ENCODE measurements around the gene FGD3. TPM values are rescaled to one million over a fixed set of nuclear protein-coding genes. Genes with fewer than 3 reads are reported as not detected.

The FGD3 gene
- total RNA-seq, 2 donors from 2014 or later = 1.8 to 2.3 TPM

DNA sequence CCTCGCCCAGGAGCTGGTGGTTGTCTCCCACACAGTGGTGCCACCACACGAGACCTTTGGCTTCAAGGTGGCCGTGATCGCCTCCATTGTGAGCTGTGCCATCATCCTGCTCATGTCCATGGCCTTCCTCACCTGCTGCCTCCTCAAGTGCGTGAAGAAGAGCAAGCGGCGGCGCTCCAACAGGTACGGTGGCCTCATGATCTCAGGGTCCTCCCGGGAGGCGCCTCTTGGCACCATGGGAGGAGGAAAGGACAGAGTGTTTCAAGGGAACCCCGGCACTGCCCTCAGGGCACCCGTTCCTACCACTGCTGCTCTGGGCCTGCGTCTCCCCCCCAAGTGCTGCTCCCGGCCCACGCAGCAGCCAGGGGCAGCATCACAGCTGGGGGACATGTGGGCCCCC is 130.5 kb downstream of the FGD3 start:
- Histone ChIP-seq H3K4me3 (no peak overlapping the region), H3K9ac (ENCODE audit: low read depth in 2 of 2, low read length in 2 of 2) (no peak overlapping the region), H3K36me3 (no peaks in the 10 kb centered on the region), H3K4me1 (no peaks in the 10 kb centered on the region), H3K9me3 (no peaks in the 10 kb centered on the region), H3K27ac (no peak overlapping the region), H3K27me3 (no peaks in the 10 kb centered on the region)
- no peak for DNase-seq
- intact Hi-C loops (cut with DNase I) = no loop called here
- TF ChIP-seq, protein P1, sequence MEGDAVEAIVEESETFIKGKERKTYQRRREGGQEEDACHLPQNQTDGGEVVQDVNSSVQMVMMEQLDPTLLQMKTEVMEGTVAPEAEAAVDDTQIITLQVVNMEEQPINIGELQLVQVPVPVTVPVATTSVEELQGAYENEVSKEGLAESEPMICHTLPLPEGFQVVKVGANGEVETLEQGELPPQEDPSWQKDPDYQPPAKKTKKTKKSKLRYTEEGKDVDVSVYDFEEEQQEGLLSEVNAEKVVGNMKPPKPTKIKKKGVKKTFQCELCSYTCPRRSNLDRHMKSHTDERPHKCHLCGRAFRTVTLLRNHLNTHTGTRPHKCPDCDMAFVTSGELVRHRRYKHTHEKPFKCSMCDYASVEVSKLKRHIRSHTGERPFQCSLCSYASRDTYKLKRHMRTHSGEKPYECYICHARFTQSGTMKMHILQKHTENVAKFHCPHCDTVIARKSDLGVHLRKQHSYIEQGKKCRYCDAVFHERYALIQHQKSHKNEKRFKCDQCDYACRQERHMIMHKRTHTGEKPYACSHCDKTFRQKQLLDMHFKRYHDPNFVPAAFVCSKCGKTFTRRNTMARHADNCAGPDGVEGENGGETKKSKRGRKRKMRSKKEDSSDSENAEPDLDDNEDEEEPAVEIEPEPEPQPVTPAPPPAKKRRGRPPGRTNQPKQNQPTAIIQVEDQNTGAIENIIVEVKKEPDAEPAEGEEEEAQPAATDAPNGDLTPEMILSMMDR (IDR thresholded peaks at IDR 0.05) = no peak

DNA sequence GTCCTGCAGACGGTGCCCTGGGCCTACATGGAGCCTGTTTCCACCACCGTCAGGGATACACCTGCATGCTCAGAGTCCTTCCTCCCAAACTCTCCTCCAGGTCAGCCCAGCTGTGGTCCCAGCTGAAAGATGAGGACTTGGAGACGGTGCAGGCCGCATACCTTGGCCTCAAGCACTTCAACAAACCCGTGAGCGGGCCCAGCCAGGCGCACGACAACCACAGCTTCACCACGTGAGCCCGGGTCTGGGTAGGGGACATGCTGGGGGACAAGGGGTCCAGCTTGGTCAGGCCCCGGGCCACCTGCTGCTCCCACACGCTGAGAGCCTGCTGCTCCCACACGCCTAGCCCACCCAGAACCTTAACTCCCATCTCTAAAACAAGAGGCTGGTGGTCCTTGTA is 132.0 kb downstream of the FGD3 start:
- DNase-seq = no peak
- intact Hi-C loops (cut with DNase I) = no loop called here
- Histone ChIP-seq H3K9ac (ENCODE audit: low read depth in 2 of 2, low read length in 2 of 2) (no peak overlapping the region), H3K36me3 (no peaks in the 10 kb centered on the region), H3K4me3 (no peak overlapping the region), H3K27me3 (no peaks in the 10 kb centered on the region), H3K4me1 (no peaks in the 10 kb centered on the region), H3K9me3 (no peaks in the 10 kb centered on the region), H3K27ac (no peak overlapping the region)
- TF ChIP-seq, protein P1 (IDR thresholded peaks at IDR 0.05) = no peak

DNA sequence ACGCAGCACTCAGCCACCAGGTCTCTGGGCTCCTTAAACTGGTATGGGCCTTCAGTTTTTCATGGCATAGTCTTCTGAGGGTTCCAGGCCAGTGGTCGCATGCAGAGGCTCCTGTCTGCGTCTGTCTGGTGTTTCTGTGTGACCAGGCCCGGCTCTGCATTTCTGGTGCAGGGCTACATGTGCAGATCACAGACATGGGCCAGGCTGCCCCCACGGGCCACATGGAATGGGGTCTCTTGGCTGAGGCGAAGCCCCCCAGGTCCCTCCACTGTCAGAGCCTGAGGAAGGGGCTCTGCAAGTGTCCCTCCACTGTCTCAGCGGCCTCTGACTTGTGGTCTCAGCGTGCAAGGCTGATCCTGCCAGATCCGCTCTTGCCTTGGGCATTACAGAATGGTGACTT is 133.1 kb downstream of the FGD3 start:
- Histone ChIP-seq H3K4me1 (no peaks in the 10 kb centered on the region), H3K9me3 (no peaks in the 10 kb centered on the region), H3K27ac (no peak overlapping the region), H3K9ac (ENCODE audit: low read depth in 2 of 2, low read length in 2 of 2) (no peak overlapping the region), H3K27me3 (no peaks in the 10 kb centered on the region), H3K4me3 (no peak overlapping the region), H3K36me3 (no peaks in the 10 kb centered on the region)
- intact Hi-C loops (cut with DNase I) = no loop called here
- TF ChIP-seq, protein P1 (IDR thresholded peaks at IDR 0.05) = no peak
- no peak for DNase-seq

DNA sequence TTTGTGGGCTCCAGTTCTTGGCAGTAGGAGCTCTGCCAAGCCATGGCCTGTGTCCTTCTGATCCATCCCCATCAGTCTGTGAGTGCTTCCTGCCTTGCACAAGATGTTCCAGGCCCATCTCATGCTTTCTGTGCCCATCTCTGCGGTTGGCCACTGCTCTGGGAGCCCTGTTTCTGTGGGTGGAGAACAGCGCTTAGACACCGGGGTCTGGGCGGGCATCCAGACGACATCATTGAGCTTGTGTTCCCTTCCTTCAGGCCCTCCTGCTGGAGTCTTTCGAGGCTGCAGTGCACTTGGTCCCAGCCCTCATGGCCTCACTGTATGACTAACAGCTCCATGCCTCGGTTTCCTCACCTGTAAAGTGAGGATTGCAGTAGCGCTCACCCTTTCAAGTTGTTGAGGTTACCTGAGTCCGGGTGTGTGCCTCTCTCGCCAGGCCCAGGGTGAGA is 133.8 kb downstream of the FGD3 start:
- Histone ChIP-seq H3K27me3 (no peaks in the 10 kb centered on the region), H3K27ac (no peak overlapping the region), H3K9ac (ENCODE audit: low read depth in 2 of 2, low read length in 2 of 2) (no peak overlapping the region), H3K9me3 (no peaks in the 10 kb centered on the region), H3K4me1 (no peaks in the 10 kb centered on the region), H3K36me3 (no peaks in the 10 kb centered on the region), H3K4me3 (no peak overlapping the region)
- TF ChIP-seq, protein P1 (IDR thresholded peaks at IDR 0.05) = no peak
- intact Hi-C loops (cut with DNase I) = no loop called here
- peak; percentile 14 for DNase-seq

DNA sequence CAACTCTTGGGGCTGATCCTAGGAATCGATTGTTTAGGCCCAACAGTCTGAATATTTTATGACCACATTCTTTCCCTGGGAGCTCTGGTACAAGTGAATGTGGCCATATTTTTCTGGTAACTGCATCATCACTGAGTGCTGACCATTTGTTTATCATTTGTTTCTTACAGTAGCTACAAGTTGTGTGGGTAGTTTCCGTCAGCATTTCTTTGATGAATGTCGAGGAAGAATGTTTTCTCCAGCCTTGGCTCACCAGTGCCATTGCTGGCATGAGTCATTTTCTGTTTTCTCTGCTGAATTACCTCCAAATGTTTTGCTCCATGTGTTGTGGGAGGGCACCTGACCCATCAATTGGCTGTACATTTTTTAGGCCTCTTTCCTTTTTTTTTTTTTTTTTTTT is 134.6 kb downstream of the FGD3 start:
- Histone ChIP-seq H3K4me3 (no peak overlapping the region), H3K27ac (no peak overlapping the region), H3K27me3 (no peaks in the 10 kb centered on the region), H3K36me3 (no peaks in the 10 kb centered on the region), H3K4me1 (no peaks in the 10 kb centered on the region), H3K9me3 (no peaks in the 10 kb centered on the region), H3K9ac (ENCODE audit: low read depth in 2 of 2, low read length in 2 of 2) (no peak overlapping the region)
- intact Hi-C loops (cut with DNase I) = no loop called here
- peak; percentile 5 for DNase-seq
- TF ChIP-seq, protein P1 (IDR thresholded peaks at IDR 0.05) = no peak
